OCI-M2 (cell line): ENCODE results near the gene CASZ1.

Source experiments
- DNase-seq: peaks from one replicate; lab custom pipeline; 2025; ENCODE audit not compliant: unreplicated experiment; lab: John Stamatoyannopoulos, UW

The CASZ1 gene

DNA sequence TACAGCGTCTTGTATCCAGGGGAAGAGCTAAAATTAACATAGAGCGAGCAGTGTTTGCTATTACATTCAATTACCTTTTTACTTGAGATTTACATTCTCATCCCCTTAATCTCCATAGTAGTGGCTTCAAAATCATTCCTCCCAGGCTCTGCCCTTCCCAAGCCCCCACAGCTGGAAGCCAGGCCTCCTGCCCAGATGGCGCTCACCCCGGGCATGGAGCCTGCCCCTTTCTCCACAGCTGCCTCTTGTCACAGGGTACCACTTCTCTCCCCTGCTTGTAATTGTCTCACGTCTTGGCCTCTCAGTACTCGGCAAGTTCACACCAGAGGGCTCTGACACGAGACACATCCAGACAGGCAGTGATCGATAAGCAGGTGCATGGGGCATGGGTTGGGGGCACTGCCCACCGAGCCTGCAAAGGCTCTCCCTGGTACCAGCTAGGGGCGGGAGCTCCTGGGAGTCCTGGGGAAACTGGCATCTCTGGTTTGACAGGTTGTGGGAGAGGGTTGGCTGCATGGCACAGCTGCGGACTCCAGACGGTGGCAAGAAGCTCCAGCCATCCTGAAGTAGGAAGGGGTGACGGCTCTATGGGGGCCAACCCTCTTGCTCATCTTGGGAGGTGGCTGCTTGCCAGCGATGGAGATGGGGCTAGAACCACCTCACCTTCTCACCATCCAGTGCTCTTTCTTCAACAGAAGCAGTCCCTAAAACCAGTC, 20.1 kb downstream of the CASZ1 start:
- DNase-seq: no peak

DNA sequence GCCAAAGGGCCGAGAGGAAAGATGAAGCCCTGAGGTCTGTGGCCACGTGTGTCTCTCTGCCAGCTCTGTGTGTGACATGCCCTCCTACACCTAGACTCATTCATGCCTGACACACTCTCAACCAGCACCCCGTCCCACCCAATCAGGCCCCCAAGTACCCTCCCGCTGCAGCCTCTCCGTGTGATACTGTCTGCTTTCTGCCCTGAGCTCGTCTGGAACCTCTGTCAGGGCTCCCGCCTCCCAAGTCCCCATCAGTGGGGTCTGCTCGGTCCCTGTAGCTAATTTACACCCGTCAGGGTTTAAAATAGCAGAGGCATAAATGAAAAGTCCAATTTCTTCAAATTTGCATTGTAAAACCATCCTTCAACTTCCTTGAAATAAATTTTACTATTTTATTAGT, 20.7 kb downstream of the CASZ1 start:
- no peak for DNase-seq

DNA sequence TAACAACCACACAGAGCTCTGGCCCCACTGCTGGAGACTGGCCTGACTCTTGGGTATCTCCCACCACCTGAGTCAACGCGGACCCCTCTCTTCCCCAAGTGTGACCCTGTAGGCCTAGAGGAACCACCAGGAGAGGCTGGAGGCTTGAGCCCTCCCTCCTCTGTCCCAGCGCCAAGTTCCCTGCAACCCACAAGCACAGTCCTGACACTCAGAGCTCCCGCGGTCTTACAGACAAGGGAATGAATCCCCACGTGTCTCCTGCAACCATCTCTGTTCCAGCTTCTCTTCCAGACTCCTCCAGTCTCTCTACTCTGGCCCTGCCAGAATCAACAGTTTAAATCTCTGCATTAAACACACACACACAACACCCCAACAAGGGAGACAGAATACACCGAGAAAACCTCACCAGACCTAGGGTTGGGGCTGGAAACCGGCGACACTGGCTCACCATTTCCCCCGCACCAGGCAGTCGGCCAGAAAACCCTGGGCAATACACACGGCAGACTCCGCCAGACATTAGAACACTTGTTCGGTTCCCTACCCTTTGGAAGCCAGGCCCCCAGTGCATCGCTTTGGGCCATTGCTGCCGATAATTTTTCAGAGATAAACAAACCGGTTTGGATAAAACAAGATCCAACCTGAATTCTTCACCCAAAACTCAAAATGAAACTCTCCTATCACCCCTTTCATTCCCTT, 21.7 kb downstream of the CASZ1 start:
- no peak for DNase-seq

DNA sequence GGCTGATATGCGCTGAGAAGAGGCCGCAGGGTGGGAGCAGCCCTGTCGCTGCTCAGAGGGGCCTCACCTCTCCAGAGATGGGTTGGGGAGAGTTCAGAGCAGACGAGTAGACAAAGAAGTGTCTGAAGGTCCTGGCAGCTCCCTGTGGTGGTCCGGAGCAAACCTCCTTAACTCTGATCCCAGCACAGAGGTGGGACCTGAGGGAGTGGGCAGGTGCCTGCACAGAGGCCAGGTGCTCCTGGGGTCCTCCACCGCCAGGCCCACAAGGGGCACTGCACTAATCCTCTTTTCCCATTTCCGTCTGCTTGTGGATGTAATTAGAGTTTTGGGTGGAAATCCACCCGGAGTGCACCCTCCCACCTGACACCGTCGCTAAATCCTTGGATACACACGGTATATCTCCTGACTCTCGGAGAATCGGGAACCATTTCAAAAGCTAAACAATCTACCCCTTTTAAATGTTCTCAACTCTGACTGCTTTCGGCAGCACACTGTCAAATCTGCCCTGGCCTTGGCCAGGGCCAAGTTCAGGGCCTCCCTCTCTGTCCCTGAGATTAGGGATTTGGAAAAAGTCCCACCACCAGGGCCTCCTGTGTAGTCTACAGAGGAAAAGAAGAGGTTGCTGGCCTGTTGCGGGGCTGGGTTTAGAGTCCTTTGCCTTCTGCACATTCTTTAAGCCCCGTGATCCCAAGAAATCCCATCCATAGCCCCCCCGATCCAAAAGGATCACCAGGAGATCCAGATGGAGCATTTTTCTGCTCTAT, 22.4 kb downstream of the CASZ1 start:
- no peak for DNase-seq

DNA sequence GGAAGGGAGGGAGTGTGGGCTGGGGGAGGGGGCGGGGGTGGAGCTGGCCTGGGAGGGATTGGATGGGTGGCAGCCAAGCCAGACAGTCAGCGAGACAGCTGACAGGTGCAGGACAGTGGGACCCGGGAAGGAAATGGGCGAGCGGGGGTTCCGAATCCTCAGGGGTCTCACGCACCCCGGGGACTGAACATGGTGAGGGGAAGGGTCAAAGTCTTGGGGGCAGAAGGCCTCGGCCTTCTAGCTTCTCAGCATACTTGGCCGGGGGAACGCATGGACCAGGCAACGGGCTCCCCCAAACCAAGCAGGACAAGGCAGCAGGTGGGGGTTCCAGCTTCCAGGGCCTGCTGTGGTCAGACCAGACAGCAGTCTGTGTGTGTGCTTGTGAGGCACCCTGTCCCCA, 23.1 kb downstream of the CASZ1 start:
- no peak for DNase-seq

DNA sequence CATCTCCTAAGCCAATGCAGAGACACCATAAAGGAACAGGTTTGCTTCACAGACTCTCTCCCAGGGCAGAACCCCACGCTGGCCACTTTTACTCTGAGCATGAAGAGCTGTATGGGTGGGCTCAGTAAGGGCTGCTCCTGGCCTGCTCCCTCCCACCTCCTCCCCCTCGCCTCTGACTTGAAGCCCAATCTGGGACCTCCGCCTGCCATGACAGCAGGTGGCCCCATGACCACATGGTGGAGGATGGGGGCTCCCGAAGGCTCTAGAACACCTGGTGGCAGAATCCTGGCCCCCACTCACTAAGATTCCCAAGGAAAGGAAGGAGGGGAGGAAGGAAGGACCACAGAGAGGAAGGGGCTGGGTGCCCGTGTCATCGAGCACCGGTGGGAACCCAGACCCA, 23.7 kb downstream of the CASZ1 start:
- no peak for DNase-seq

DNA sequence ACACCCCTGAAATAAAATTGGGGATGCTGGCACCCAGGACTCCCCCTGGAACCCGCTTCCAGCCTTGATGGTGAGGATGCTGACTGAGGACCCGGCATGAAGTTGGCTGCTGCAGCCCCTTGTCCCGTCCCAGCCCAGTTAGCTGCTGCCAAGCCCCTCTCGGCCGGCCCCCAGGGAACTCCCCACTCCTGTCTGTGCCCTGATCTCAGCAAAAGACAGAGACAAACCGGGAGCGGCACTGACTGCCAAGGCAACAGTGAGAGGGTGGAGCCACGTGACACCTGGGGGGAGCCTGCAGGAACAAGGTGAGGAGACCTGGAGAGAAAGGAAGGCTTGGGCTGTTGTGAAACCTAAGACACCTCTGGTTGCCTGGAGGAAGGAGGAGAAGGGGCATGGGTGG, 24.7 kb downstream of the CASZ1 start:
- DNase-seq: no peak

DNA sequence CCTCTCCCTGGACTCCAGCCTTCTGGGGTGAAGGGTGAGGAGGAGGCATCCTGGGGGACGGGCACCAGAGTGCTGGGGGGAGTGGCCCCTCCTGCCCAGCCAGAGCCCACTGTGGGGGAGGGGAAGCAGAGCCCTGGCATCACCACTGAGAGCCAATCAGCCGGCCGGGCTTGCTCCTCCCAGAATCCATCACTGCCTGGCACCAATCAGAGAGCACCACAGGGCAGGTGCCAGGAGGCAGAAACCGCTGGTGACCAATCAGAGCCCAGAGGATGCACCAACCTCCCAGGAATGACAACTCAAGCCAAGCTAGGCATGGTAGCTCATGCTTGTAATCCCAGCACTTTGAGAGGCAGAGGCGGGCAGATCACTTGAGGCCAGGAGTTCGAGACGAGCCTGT, 27.9 kb downstream of the CASZ1 start:
- no peak for DNase-seq

DNA sequence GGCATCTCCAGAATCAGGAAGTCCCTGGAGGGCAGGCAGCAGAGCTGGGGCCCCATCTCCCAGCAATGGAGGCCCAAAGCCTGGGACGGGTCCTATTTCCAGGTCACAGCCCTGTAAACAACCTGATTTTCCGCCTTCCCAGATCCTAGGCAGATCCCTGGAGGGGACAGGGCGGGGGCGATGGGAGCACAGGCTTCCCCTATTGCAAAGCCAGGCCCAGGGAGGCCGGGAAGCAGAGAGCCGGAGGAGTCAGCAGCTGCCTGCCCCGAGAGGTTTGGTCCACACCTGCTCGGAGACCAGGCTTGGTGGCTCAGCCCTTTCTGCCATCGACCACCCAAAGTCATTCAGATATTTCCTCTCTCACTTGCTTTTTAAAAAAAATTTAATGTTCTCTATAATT, 29.2 kb downstream of the CASZ1 start:
- no peak for DNase-seq

DNA sequence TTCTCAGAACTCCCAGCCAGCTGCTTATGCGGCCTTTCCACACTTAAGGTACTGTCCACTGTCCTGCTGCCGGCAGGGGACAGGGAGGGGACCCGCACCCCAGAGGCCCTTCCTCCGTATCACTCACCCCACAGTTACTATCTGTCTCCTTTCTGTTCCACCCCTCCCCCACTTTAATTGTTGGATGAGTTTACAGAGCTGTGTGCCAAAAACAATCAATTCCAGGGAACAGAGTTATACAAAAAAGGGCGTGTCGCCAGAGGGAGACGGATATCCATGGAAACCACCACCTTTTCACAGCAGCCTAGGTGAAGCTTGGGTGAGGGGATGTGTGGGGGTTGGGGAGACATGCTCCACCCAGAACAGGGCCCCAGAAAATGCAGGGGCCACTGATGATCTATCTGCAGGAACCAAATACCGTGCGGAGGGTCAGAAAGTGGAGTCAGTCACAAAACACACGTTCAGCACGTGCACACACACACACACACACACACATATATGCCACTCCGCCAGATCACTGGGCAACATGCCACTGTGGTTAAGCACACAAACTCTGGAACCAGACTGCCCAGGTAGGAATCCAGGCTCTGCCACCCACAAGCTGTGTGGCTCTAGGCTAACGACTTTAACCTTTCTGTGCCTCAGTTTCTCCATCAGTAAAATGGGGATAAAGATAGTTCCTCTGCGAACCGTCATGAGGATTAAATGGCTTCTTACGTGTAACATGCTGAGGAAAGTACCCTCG, 30.5 kb downstream of the CASZ1 start:
- no peak for DNase-seq

DNA sequence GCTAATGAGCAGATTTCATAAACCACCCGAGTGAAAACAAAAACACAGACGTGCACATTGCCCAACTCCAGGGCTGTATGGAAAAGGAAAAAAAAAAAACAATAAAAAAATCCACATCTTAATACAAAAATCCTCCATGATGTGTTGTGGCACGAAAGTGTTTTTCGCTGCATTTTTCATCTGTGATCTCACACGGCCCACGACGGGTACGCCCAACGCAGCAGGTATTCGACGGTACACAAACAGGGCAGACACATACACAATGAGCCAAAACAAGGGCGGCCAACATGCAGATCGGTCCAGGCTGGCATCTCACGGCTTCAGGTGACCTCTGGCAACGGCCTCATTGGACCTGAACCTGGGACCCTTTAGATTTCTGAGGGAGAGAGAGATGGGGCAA, 31.1 kb downstream of the CASZ1 start:
- no peak for DNase-seq

DNA sequence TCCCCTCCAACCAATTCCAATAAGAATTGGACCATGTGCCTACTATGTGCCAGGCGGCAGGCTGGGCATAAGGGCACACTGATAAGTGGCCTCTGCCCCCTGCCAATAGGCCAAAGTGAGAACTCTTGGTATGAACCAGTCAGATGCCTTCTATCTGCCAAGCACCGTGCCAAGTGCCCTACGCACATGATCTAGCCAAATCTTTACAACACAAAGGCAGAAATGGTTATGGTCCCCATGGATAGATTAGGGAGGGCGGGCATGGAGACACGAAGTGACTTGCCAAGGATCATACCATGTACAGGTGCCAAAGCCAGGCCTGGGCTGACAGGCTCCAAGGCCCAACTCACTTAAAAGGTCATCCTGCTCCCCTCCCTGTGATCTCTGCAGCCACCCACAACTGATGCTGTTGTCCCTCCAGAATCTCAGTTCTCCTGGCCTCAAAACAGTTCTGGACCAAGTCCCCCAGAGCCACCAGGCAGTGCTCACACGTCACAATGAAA, 32.1 kb downstream of the CASZ1 start:
- DNase-seq: no peak

DNA sequence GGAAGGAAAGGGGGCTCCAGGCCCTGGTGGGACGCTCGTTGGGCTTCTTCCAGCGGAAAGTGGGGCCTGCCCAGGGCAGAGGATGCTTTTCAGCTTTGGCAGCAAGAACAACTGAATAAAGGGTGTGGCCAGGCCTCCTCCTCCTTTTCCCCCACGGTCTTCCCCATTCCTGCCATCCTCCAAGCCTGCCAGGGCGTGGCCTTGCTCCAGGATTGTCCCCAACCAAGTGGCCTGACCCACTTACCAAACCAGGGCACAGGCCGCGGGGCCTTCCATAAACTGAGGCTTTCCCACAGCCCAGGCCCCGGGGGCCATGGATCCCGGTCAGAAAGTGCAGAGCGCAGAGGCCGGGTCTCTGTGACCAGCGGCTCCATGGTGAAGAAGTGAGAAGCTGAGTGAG, 33.6 kb downstream of the CASZ1 start:
- DNase-seq: no peak

DNA sequence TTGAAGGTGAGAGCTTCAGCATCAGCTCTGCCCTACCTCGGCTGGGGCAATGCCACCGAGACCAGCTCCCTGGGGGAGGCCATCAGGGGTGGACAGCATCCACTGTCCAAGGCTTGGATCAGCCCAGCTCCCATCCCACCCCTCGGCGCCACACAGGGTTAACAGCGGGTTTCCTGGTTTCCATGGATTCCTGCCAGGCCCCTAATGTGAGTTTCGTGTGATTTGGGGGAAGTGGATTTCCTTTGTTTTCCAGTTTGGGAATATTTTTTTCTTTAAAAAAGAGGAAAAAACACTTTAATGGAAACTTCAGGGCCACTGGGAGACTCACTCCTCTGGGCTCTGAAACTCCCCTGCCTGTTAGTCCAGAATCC, 34.3 kb downstream of the CASZ1 start:
- no peak for DNase-seq

DNA sequence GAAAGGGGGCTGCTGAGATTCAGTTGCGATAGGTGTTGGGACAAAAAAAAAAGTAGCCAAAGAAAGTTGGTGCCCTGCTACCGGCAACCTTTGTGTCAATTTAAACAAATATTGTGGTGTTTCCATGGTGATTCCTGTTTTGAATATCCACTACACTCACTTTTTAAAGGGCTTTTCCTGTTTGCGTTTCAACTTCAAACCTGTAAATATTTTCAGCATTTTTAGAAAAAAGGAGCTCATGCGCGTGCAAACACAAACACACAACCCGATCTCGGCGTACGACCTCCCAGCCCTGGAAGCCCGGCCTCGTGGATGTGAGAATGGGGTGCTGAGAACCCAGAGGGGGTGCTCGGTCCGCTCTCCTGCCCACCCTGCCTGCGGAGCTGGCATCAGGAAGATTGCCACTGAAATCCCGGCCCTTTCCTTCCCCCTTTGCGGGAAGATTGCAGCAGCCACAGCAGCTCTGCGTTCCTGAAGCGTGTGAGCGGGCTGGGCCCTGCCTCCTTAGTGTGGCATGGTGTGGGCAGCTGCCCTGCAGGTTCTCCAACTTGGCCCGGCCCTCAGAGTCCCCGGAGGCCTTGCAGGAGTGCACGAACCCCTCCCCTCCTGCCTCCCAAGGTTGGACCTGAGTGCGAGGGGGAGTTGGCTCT, 34.8 kb downstream of the CASZ1 start:
- no peak for DNase-seq

DNA sequence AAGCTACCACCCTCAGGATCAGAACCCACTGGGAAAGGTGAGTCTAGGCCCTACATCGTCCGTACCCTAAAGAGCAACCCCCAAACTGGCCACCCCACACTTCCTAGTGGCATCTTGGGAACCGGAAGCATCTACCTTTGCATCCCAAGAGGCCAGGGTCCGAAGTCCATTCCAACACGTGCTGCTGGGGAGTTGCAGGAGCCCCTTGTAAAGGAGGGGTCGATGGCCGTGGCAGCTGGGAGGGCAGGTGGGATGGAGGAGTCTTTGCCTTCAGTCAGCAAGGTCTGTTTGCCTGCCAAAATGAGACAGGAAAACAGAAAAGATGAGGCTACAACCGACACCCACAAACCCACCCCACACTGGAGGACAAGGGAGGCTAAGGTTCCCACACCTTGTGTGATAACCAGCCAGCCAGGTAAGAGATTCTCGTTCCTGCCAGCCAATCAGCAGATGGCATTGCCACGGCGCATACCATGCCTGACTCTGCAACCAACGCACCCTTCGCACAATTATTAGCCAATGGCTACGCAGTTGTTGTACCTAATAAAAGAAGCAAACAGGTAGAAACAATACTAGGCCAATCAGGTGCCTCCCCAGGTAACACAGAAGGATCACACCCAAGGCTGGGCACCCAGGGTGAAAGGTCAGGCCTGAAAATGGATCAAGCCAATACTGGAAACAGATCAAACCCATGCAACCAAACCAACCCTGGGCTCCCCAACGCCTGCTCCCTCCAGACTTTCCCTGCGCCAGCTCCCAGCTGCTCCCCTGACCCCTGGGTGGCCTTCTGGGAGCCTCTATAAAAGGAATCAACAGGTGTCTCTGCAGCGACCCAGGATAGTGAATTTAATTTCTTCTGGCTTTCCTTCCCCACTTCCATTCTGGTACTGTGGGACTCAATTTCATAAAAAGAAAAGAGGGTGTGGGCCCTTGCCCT, 35.6 kb downstream of the CASZ1 start:
- DNase-seq: no peak

DNA sequence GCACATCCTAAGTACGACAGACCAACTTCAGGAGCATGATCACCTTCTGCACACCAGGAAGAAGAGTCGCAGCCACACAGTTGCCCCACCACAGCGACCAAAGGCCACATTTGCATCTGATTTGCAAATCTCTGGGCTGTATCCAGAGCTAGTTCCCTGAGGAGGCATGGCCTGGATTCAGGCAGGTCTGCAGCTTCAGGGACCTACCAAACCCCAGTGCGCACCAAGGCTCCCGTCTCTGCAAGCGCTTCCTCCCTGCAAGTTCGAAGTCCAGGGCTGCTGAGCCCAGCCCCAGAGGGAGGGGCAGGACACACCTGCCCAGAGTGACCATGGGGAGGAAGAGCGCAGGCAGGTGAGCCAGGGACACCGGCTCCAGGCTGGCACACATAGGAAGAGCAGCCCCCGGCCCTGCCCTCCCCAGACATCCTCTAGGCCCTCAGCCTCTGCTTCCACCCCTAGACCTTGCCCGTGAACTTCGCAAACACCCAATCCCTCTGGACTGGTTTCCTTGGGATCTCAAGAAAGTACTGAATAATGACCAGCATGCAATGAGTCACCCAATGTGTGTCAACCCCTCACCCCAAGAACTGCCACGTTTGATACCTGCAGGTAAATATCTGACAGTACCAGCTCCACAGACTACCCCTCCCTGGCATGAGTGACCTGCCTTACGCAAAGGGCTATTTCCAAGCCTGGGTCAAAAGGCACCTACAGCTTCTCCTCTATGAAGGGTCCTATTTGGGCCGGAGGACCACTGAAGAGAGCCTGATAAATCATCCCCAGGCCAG, 36.8 kb downstream of the CASZ1 start:
- no peak for DNase-seq

DNA sequence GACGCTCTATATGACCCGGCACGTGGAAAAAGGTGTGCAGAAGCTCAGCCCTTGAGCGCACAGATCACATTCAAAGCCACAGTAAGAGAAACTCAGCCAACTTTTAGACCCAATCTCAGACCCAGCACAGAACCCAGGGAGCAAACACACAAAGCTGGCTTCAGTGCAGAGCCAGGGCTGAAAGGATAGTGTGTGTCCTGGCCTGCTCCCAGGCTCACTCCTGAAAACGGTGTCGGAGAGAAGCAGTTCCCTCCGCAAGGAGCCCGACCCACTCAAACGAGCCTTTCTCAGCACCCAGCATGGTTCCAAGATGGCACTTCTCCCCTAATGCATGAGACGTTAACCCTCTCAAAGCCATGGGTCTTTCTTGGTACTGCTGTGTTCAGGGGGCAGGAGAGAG, 39.6 kb downstream of the CASZ1 start:
- DNase-seq: no peak

DNA sequence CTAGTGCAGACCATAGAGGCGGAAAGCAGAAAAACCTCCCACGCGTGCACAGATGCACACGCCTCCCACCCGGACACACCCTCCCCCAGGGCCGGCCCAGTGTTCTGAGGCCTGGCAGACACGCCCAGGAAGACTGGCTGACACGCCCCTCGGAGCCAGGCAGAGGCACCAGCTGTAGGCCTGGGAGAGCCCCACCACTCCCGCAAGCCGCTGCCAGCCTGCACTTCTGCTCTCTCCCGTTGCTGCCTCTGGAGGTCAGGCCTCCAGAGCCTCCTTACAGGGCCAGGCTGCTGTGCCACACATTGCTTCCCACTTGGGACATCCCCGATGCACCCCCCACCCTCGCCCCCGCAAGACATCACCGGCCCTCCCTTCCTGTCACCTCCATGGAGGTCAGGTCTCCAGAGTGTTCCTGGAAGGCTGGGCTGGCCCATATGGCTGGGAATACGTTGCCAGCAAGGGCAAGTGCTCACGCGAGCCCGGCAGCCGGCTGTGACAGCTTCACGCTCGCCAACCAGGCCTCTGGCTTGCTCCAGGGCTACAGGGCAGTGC, 40.4 kb downstream of the CASZ1 start:
- no peak for DNase-seq
